Esophagus squamous epithelium (tissue), 4 donors: ENCODE data around the gene ACAT2.

Source experiments
- POLR2A ChIP-seq, 4 donors: fragments of 450-650 bp; IDR thresholded peaks; one replicate each; pipeline ENCODE4 v1.6.1; 2017; ENCODE audit warnings: antibody characterized with exemption in 4 of 4, mild to moderate bottlenecking in 4 of 4, moderate library complexity in 3 of 4
- TF ChIP-seq, protein P1 (sequence below), 6 experiments: fragments of 450-650 bp in 4 of 6; fragments of 200-600 bp in 2 of 6; sonication (generic) in 2 of 6; IDR thresholded peaks; one replicate each; pipeline ENCODE4 v1.5.1; 2016 to 2019; ENCODE audit warnings: antibody characterized with exemption in 6 of 6, mild to moderate bottlenecking in 4 of 6, moderate library complexity in 4 of 6

- TF ChIP-seq, protein P1, sequence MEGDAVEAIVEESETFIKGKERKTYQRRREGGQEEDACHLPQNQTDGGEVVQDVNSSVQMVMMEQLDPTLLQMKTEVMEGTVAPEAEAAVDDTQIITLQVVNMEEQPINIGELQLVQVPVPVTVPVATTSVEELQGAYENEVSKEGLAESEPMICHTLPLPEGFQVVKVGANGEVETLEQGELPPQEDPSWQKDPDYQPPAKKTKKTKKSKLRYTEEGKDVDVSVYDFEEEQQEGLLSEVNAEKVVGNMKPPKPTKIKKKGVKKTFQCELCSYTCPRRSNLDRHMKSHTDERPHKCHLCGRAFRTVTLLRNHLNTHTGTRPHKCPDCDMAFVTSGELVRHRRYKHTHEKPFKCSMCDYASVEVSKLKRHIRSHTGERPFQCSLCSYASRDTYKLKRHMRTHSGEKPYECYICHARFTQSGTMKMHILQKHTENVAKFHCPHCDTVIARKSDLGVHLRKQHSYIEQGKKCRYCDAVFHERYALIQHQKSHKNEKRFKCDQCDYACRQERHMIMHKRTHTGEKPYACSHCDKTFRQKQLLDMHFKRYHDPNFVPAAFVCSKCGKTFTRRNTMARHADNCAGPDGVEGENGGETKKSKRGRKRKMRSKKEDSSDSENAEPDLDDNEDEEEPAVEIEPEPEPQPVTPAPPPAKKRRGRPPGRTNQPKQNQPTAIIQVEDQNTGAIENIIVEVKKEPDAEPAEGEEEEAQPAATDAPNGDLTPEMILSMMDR (IDR thresholded peaks at IDR 0.05) = no peak
- no peak for TF ChIP-seq POLR2A (IDR thresholded peaks at IDR 0.05)
These were observed 42.6 kb upstream of the ACAT2 start for GRCh38 chr6:159719287-159719686.
